OCI-LY3 (cell line): Measurements from ENCODE around the gene SERF2.
"Not testable (repeated sequence)": the region's sequence is repeated elsewhere in the genome, so short reads cannot be mapped to it uniquely, and the experiment has no call there.

Experiments
- EZH2phosphoT487 ChIP-seq: fragments of 200-600 bp; shearing (Covaris generic); IDR thresholded peaks from 2 replicates; pipeline ENCODE4 v1.6.1; 2018; ENCODE audit warnings: antibody characterized with exemption, mixed run types, low read depth
- TF ChIP-seq, protein P1 (sequence below): fragments of 200-600, 300-600 bp; sonication (generic); IDR thresholded peaks from 2 replicates; pipeline ENCODE4 v1.5.1; 2014; ENCODE audit warnings: antibody characterized with exemption, low read length, low read depth

DNA sequence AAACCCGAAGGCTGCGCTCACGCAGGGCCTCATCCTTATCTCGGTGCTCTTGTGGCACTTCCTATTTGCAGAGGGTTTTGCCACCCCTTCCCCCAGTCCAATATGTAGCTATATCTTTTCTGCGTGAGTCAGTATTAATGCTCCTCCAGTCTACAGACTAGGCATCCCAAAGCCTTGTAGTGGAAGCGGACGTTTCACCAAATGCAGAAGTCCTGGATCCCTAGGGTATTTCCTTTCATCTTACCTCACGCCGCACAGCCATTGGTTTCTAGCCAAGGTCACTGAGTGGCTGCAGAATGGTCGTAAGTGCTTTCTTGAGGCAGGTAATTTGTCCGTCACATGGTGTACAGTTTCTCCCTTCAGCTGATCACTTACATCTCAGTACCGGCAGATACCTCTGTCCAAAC, 45.2 kb upstream of the SERF2 start:
- TF ChIP-seq, protein P1, sequence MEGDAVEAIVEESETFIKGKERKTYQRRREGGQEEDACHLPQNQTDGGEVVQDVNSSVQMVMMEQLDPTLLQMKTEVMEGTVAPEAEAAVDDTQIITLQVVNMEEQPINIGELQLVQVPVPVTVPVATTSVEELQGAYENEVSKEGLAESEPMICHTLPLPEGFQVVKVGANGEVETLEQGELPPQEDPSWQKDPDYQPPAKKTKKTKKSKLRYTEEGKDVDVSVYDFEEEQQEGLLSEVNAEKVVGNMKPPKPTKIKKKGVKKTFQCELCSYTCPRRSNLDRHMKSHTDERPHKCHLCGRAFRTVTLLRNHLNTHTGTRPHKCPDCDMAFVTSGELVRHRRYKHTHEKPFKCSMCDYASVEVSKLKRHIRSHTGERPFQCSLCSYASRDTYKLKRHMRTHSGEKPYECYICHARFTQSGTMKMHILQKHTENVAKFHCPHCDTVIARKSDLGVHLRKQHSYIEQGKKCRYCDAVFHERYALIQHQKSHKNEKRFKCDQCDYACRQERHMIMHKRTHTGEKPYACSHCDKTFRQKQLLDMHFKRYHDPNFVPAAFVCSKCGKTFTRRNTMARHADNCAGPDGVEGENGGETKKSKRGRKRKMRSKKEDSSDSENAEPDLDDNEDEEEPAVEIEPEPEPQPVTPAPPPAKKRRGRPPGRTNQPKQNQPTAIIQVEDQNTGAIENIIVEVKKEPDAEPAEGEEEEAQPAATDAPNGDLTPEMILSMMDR = not testable (repeated sequence)
- TF ChIP-seq EZH2phosphoT487 = not testable (repeated sequence)
